CD4-positive, alpha-beta T cell (primary cell): ENCODE results near the gene PTH. TPM values are rescaled to one million over a fixed set of nuclear protein-coding genes. Genes with fewer than 3 reads are reported as not detected.
A peak's percentile ranks its signal among the peaks of the same experiment; 100 is the strongest.

Experiments used
- ATAC-seq: fragments of 200-7000 bp; cut with Tn5 transposase; one replicate; pipeline ENCODE4 v1.10.0; 2022; ENCODE audit warnings: mild to moderate bottlenecking; ENCODE audit not compliant: poor library complexity
- CTCF ChIA-PET: fragments of 350-600 bp; sonication (Branson Sonifier 250); formaldehyde crosslinking; loops from one replicate; lab custom pipeline; 2021; ENCODE audit warnings: antibody characterized with exemption, inconsistent platforms; lab: Charles Lee
- POLR2A ChIA-PET: fragments of 350-600 bp; sonication (Branson Sonifier 250); formaldehyde crosslinking; loops from one replicate; lab custom pipeline; 2021; ENCODE audit warnings: antibody characterized with exemption, inconsistent platforms; lab: Charles Lee
- DNase-seq, 14 experiments: peaks; one replicate each; pipeline ENCODE4 v3.0.0-alpha.2; 2013 to 2020; ENCODE audit warnings: mixed read lengths in 2 of 14
- H3K27ac ChIP-seq, 2 donors: one replicate each; pipeline versions ENCODE4 v1.5.1 to v1.7.0; 2013; ENCODE audit warnings: low read length in 2 of 2, low read depth in 1 of 2, mild to moderate bottlenecking in 1 of 2
- H3K27me3 ChIP-seq, 2 experiments: 1 replicate in 1 of 2; 2 replicates in 1 of 2; pipeline versions ENCODE4 v1.6.1 to v1.7.0; 2013; ENCODE audit warnings: low read length in 2 of 2, control low read depth in 1 of 2, mild to moderate bottlenecking in 1 of 2, moderate library complexity in 1 of 2; ENCODE audit not compliant: insufficient read depth in 2 of 2, control insufficient read depth in 1 of 2
- H3K36me3 ChIP-seq: one replicate; pipeline ENCODE4 v1.6.1; 2013; ENCODE audit warnings: low read length, control low read depth; ENCODE audit not compliant: insufficient read depth
- H3K4me1 ChIP-seq: one replicate; pipeline ENCODE4 v1.6.1; 2013; ENCODE audit warnings: low read length, control low read depth; ENCODE audit not compliant: insufficient read depth
- H3K4me3 ChIP-seq: one replicate; pipeline ENCODE4 v1.5.1; 2013; ENCODE audit warnings: mild to moderate bottlenecking, low read length, moderate library complexity
- H3K9me3 ChIP-seq, 2 experiments: 1 replicate in 1 of 2; 2 replicates in 1 of 2; pipeline versions ENCODE4 v1.6.1 to v1.7.0; 2013; ENCODE audit warnings: low read length in 2 of 2, mild to moderate bottlenecking in 2 of 2, control low read depth in 1 of 2, moderate library complexity in 1 of 2; ENCODE audit not compliant: control insufficient read depth in 1 of 2, insufficient read depth in 1 of 2
- H3K27ac Mint-ChIP-seq: one replicate; pipeline ENCODE4 v1.8.0; 2020; ENCODE audit warnings: mixed read lengths
- H3K27me3 Mint-ChIP-seq: one replicate; pipeline ENCODE4 v1.8.0; 2021; ENCODE audit warnings: mixed read lengths
- H3K36me3 Mint-ChIP-seq: one replicate; pipeline ENCODE4 v1.8.0; 2021; ENCODE audit warnings: low read depth, mixed read lengths
- H3K4me1 Mint-ChIP-seq: one replicate; pipeline ENCODE4 v1.8.0; 2021; ENCODE audit warnings: low read depth, mixed read lengths
- H3K4me3 Mint-ChIP-seq: one replicate; pipeline ENCODE4 v1.8.0; 2020; ENCODE audit warnings: mild to moderate bottlenecking, mixed read lengths
- H3K9me3 Mint-ChIP-seq: one replicate; pipeline ENCODE4 v1.8.0; 2020; ENCODE audit warnings: mixed read lengths
- intact Hi-C, 2 experiments: fragments of 100-400 bp; cut with DNase I in 1 of 2; cut with micrococcal nuclease in 1 of 2; formaldehyde crosslinking; loops; one replicate each; pipeline versions ENCODE4 v1.15.1 to v1.9.0; 2023 to 2025; cut with DNase I, micrococcal nuclease
- total RNA-seq, 174 experiments: library from RNA in 2 of 174; stranded (reverse) in 2 of 174; gene quantifications; one replicate each; pipeline ENCODE4 v1.2.3 and lab custom pipeline; 2021 to 2026
- TF ChIP-seq, protein P1 (sequence below): fragments of 200-600 bp; IDR thresholded peaks from one replicate; pipeline ENCODE4 v1.8.0; 2022; ENCODE audit warnings: antibody characterized with exemption, mild to moderate bottlenecking

The PTH gene
- total RNA-seq, 2 experiments from 2014 or later = not detected

DNA sequence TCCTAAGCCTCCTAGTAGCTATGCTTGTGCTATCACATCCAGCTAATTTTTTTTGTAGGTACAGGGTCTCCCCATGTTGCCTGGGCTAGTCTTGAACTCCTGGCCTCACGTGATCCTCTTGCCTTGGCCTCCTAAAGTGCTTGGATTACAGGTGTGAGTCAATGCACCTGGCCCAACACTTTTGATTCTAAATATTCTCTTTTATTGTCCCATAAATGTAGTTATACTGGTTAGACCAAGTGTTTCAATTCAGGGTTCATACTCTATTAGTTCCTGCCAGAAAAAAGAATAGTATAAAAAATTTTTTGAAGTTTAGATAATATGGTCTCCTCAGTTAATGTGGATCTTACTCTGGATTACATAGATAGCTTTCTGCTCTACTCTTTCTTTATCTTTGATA is 6.7 kb upstream of the PTH start:
- Mint-ChIP-seq H3K4me1 (no peaks in the 10 kb centered on the region), H3K9me3 (no peaks in the 10 kb centered on the region), H3K27ac (no peak overlapping the region), H3K4me3 (no peak overlapping the region), H3K36me3 (no peaks in the 10 kb centered on the region), H3K27me3 (peaks cover 55% of the 10 kb centered on the region)
- no peak for ATAC-seq
- peaks cover 3 to 4% of the 10 kb centered on the region in 2 experiments for H3K27me3 ChIP-seq
- H3K4me1 ChIP-seq = no peaks in the 10 kb centered on the region
- CTCF ChIA-PET = no interaction called here
- H3K36me3 ChIP-seq = no peaks in the 10 kb centered on the region
- no peak overlapping the region for H3K27ac ChIP-seq
- no peak for DNase-seq
- intact Hi-C loops = no loop called here
- POLR2A ChIA-PET = no interaction called here
- H3K9me3 ChIP-seq = no peaks in the 10 kb centered on the region
- H3K4me3 ChIP-seq = no peak overlapping the region
- TF ChIP-seq, protein P1, sequence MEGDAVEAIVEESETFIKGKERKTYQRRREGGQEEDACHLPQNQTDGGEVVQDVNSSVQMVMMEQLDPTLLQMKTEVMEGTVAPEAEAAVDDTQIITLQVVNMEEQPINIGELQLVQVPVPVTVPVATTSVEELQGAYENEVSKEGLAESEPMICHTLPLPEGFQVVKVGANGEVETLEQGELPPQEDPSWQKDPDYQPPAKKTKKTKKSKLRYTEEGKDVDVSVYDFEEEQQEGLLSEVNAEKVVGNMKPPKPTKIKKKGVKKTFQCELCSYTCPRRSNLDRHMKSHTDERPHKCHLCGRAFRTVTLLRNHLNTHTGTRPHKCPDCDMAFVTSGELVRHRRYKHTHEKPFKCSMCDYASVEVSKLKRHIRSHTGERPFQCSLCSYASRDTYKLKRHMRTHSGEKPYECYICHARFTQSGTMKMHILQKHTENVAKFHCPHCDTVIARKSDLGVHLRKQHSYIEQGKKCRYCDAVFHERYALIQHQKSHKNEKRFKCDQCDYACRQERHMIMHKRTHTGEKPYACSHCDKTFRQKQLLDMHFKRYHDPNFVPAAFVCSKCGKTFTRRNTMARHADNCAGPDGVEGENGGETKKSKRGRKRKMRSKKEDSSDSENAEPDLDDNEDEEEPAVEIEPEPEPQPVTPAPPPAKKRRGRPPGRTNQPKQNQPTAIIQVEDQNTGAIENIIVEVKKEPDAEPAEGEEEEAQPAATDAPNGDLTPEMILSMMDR = no peak

DNA sequence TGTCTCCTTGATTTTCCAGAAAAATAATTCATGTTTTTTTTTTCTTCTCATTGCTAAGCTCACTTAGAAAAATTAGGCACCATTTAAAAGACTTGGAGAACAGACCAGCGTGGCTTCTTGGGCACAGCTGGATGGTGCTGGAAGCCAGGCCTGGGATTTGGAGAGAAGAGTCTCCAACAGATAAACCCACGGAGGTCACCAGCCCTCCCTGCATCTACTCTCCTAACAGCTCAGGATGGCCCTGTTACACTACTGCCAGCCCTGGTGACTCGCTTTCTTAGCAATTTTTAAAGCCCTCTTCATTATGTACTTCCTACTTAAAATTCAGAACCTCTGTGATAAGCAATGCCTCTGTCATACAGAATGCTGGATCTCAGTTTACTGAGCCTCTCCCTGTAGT is 1.7 kb downstream of the PTH start:
- ChIA-PET POLR2A (interaction anchor here (1.0 kb wide), 1 partner anchor 31 kb away, joined by 4 read pairs; the partner anchor contains the start of gene BTBD10), CTCF (no interaction called here)
- no peak overlapping the region for H3K27ac ChIP-seq
- H3K36me3 Mint-ChIP-seq = no peaks in the 10 kb centered on the region
- no peaks in the 10 kb centered on the region for H3K36me3 ChIP-seq
- no peak for ATAC-seq
- no peak overlapping the region for H3K4me3 Mint-ChIP-seq
- intact Hi-C loops = no loop called here
- H3K9me3 ChIP-seq = no peaks in the 10 kb centered on the region
- H3K4me3 ChIP-seq = no peak overlapping the region
- no peak for DNase-seq
- TF ChIP-seq, protein P1 = no peak
- H3K27me3 Mint-ChIP-seq = peaks cover 32% of the 10 kb centered on the region
- no peak overlapping the region for H3K27ac Mint-ChIP-seq
- H3K4me1 Mint-ChIP-seq = no peaks in the 10 kb centered on the region
- no peaks in the 10 kb centered on the region for H3K9me3 Mint-ChIP-seq
- H3K27me3 ChIP-seq = peaks cover 0 to 2% of the 10 kb centered on the region in 2 experiments
- H3K4me1 ChIP-seq = no peaks in the 10 kb centered on the region

DNA sequence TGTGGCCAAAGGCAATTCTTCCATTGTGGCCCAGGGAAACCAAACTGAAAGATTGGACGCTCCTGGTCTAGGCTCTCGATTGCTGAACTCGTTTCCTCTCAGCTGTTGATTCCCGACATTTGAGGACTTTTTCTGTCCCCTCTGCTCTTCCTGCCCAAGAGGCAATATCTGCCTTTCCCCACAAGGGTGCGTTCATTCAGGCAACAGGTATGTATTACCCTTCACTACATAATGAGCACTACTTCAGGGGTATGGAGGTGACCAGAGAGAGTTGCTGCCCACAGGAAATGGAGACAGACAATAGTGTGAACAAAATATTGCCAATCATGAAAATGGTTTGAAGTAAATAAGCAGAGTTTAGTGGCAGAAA is 8.2 kb downstream of the PTH start:
- Histone ChIP-seq H3K36me3 (no peaks in the 10 kb centered on the region), H3K9me3 (peaks cover 0 to 6% of the 10 kb centered on the region in 2 experiments), H3K4me3 (peak overlapping the region; percentile 50), H3K4me1 (peaks cover 4% of the 10 kb centered on the region), H3K27ac (no peak overlapping the region), H3K27me3 (no peaks in the 10 kb centered on the region)
- Mint-ChIP-seq H3K4me3 (peak overlapping the region; percentile 77), H3K27ac (peak overlapping the region; percentile 18), H3K27me3 (peaks cover 9% of the 10 kb centered on the region), H3K9me3 (no peaks in the 10 kb centered on the region), H3K36me3 (no peaks in the 10 kb centered on the region), H3K4me1 (peaks cover 5% of the 10 kb centered on the region)
- ChIA-PET CTCF (interaction anchor here (1.1 to 1.6 kb wide), 2 partner anchors 24 to 39 kb away, joined by 3 to 11 read pairs; partner anchors contain the start of gene BTBD10), POLR2A (interaction anchor here (2.1 kb wide), 1 partner anchor 25 kb away, joined by 12 read pairs; the partner anchor contains the start of gene BTBD10)
- peak in 7 of 14 experiments; percentile 2 to 58 (median 39) for DNase-seq
- ATAC-seq = peak; percentile 73
- TF ChIP-seq, protein P1 = peak; percentile 18
- intact Hi-C loops = loop anchor here in 1 of 2 experiments (5.0 kb wide), 1 partner anchor 760 kb away; no protein-coding TSS in a partner anchor
